Esophagus squamous epithelium (tissue), 4 donors: ENCODE results near the gene DOCK2.

Source experiments
- POLR2A ChIP-seq, 4 donors: fragments of 450-650 bp; IDR thresholded peaks; one replicate each; pipeline ENCODE4 v1.6.1; 2017; ENCODE audit warnings: antibody characterized with exemption in 4 of 4, mild to moderate bottlenecking in 4 of 4, moderate library complexity in 3 of 4
- TF ChIP-seq, protein P1 (sequence below), 6 experiments: fragments of 450-650 bp in 4 of 6; fragments of 200-600 bp in 2 of 6; sonication (generic) in 2 of 6; IDR thresholded peaks; one replicate each; pipeline ENCODE4 v1.5.1; 2016 to 2019; ENCODE audit warnings: antibody characterized with exemption in 6 of 6, mild to moderate bottlenecking in 4 of 6, moderate library complexity in 4 of 6

DNA sequence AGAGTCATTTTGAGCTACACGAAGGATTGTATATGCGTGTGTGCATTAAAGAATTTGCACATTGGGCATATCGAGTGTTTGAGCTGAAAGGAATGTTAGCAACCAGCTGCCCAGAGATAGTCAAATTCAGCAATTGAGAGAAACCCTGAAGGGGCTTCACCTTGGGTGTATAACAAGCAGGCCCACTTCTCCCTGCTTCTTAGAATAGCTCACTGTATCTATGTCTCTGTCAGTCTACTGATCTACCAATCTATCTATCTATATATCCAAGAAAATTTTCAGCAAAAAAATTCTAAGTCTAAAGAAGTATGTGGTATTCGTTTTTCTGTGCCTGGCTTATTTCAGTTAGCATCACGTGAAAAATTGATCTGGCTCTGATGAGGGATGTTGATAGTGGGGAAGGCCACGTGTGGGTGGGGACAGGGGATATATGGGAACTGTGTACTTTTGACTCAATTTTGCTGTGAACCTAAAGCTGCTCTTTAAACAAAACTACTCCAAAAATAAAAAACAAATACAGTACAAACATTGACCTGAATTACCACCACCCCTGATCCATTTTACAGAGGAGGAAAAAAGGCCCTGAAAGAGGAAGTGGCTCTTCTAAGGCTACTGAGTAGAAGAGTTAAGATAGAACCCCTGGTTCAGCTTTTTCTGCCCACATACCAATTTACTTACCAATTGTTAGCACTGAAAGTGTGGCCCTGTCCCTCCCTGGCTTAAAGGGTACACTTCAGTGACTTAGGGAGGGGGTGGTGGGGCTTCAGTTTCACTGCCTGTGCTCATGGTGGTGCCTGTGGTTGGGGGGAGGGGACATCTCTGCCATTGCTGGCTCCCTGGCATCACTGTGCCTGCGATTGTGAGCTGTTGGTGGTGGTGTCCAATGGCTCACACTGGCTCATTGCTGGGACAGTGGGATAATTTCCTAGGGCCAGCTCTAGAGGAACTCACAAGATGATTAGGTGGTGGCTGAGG, 141.8 kb downstream of the DOCK2 start:
- TF ChIP-seq POLR2A (IDR thresholded peaks at IDR 0.05): no peak
- TF ChIP-seq, protein P1, sequence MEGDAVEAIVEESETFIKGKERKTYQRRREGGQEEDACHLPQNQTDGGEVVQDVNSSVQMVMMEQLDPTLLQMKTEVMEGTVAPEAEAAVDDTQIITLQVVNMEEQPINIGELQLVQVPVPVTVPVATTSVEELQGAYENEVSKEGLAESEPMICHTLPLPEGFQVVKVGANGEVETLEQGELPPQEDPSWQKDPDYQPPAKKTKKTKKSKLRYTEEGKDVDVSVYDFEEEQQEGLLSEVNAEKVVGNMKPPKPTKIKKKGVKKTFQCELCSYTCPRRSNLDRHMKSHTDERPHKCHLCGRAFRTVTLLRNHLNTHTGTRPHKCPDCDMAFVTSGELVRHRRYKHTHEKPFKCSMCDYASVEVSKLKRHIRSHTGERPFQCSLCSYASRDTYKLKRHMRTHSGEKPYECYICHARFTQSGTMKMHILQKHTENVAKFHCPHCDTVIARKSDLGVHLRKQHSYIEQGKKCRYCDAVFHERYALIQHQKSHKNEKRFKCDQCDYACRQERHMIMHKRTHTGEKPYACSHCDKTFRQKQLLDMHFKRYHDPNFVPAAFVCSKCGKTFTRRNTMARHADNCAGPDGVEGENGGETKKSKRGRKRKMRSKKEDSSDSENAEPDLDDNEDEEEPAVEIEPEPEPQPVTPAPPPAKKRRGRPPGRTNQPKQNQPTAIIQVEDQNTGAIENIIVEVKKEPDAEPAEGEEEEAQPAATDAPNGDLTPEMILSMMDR (IDR thresholded peaks at IDR 0.05): no peak
